SU-DHL-6 (cell line): ENCODE measurements around the gene MTHFR.

Experiments used
- H2AFZ ChIP-seq: fragments of 200-600 bp; sonication (generic); 2 replicates; pipeline ENCODE4 v1.6.1; 2014; ENCODE audit warnings: low read depth, mild to moderate bottlenecking, moderate library complexity, mixed read lengths, antibody characterized with exemption, low read length; ENCODE audit not compliant: severe bottlenecking
- H3F3A ChIP-seq: fragments of 200-600 bp; shearing (Covaris generic); 2 replicates; pipeline ENCODE4 v1.6.0; 2016; ENCODE audit warnings: antibody characterized with exemption, mild to moderate bottlenecking; ENCODE audit not compliant: insufficient read depth
- H3K27ac ChIP-seq: fragments of 200-600 bp; sonication (generic); 2 replicates; pipeline ENCODE4 v1.5.1; 2016; ENCODE audit warnings: low read depth, mild to moderate bottlenecking, low read length, moderate library complexity, mixed read lengths
- H3K27me3 ChIP-seq: fragments of 200-600 bp; sonication (generic), shearing (Covaris generic); 2 replicates; pipeline ENCODE4 v1.6.0; 2014; ENCODE audit warnings: mild to moderate bottlenecking, low read length
- H3K36me3 ChIP-seq: fragments of 200-600 bp; sonication (generic); 2 replicates; pipeline ENCODE4 v1.6.1; 2014; ENCODE audit warnings: mild to moderate bottlenecking, low read length, mixed read lengths
- H3K4me2 ChIP-seq: fragments of 300-600, 200-600 bp; shearing (Covaris generic), sonication (generic); 2 replicates; pipeline ENCODE4 v1.6.0; 2014; ENCODE audit warnings: low read length, low read depth, mild to moderate bottlenecking; ENCODE audit not compliant: poor library complexity, severe bottlenecking
- H3K4me3 ChIP-seq: fragments of 200-600 bp; sonication (generic); 2 replicates; pipeline ENCODE4 v1.5.1; 2014; ENCODE audit warnings: antibody characterized with exemption, low read length, mild to moderate bottlenecking, mixed read lengths; ENCODE audit not compliant: insufficient read depth, poor library complexity, severe bottlenecking
- H3K79me2 ChIP-seq: fragments of 200-600 bp; sonication (generic); 2 replicates; pipeline ENCODE4 v1.6.1; 2014; ENCODE audit warnings: mild to moderate bottlenecking, low read length, moderate library complexity; ENCODE audit not compliant: insufficient read depth
- H3K9ac ChIP-seq: fragments of 200-600 bp; sonication (generic); 2 replicates; pipeline ENCODE4 v1.7.0; 2014; ENCODE audit warnings: mild to moderate bottlenecking, low read length
- H3K9me2 ChIP-seq: fragments of 200-600 bp; sonication (generic); replicated peaks from 2 replicates; pipeline ENCODE4 v1.6.1; 2014; ENCODE audit warnings: low read length; ENCODE audit not compliant: insufficient read depth
- H3K9me3 ChIP-seq: fragments of 200-600 bp; sonication (generic); 2 replicates; pipeline ENCODE4 v1.6.1; 2014; ENCODE audit warnings: low read length, mixed read lengths; ENCODE audit not compliant: insufficient read depth
- H4K20me1 ChIP-seq: fragments of 200-600 bp; sonication (generic); 2 replicates; pipeline ENCODE4 v1.6.1; 2014; ENCODE audit warnings: low read depth, mild to moderate bottlenecking, antibody characterized with exemption, low read length, moderate library complexity, mixed read lengths
- EZH2phosphoT487 ChIP-seq: fragments of 200-600 bp; sonication (generic), shearing (Covaris generic); conservative IDR thresholded peaks from 2 replicates; pipeline ENCODE4 v1.6.1; 2018; ENCODE audit warnings: mild to moderate bottlenecking, antibody characterized with exemption, low read length, moderate library complexity, mixed read lengths
- TF ChIP-seq, protein P1 (sequence below): fragments of 200-600 bp; sonication (generic); IDR thresholded peaks from one replicate; pipeline ENCODE4 v1.5.1; 2017; ENCODE audit warnings: antibody characterized with exemption, mild to moderate bottlenecking, low read length, moderate library complexity; ENCODE audit not compliant: insufficient read depth, poor library complexity, severe bottlenecking

MTHFR gene

DNA sequence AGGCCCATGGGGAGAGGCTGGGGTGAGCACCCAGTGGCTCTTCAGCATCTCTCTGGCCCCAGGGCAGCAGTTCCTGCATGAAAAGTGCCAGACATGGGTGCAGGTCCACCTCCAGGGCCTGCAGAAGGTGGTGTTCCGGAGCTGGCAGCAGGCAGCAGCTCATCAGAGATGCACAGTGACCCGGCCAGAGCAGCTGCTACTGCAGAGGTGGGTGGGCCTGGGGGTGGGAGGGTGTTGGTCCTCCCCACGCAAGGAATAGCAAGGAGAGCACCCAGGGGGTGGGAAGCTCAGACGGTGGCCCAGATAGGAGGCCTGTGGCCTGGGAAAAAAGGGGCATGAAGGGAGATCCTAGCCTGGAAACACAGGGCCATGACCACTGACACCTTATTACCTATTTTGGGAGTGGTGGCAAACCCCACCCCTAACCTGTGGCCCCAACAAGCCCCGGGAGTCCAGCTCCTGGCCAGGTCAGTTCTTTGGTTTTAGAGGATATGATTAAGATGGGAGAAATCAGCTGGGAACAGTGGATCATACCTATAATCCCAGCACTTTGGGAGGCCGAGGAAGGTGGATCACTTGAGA, 23.5 kb downstream of the MTHFR start:
- H3K27ac ChIP-seq, result no peak overlapping the region
- no peak overlapping the region for H3K4me2 ChIP-seq
- H3K79me2 ChIP-seq, result no peaks in the 10 kb centered on the region
- no peaks in the 10 kb centered on the region for H3K9me3 ChIP-seq
- H3K36me3 ChIP-seq, result no peaks in the 10 kb centered on the region
- no peaks in the 10 kb centered on the region for H4K20me1 ChIP-seq
- no peaks in the 10 kb centered on the region for H3K9me2 ChIP-seq
- H3K27me3 ChIP-seq, result no peaks in the 10 kb centered on the region
- TF ChIP-seq EZH2phosphoT487, result no peak
- TF ChIP-seq, protein P1, sequence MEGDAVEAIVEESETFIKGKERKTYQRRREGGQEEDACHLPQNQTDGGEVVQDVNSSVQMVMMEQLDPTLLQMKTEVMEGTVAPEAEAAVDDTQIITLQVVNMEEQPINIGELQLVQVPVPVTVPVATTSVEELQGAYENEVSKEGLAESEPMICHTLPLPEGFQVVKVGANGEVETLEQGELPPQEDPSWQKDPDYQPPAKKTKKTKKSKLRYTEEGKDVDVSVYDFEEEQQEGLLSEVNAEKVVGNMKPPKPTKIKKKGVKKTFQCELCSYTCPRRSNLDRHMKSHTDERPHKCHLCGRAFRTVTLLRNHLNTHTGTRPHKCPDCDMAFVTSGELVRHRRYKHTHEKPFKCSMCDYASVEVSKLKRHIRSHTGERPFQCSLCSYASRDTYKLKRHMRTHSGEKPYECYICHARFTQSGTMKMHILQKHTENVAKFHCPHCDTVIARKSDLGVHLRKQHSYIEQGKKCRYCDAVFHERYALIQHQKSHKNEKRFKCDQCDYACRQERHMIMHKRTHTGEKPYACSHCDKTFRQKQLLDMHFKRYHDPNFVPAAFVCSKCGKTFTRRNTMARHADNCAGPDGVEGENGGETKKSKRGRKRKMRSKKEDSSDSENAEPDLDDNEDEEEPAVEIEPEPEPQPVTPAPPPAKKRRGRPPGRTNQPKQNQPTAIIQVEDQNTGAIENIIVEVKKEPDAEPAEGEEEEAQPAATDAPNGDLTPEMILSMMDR, result no peak
- H2AFZ ChIP-seq, result no peak overlapping the region
- no peaks in the 10 kb centered on the region for H3F3A ChIP-seq
- no peak overlapping the region for H3K4me3 ChIP-seq
- no peak overlapping the region for H3K9ac ChIP-seq

DNA sequence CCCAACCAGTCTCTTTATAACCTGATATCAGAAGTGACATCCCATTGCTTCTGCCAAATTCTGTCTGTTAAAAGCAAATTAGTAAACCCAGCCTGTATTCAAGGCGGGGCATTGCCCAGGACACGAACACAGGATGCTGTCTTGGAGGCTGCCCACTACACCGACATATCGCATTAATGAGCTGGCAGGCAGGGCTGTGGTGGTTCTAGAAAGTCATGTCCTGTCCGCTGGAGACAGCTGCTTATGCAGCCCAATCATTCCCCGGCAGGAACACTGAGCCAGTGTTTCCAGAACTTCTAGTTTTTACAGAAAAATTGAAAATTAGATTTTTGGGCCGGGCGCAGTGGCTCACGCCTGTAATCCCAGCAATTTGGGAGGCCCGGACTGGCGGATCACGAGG, 24.5 kb downstream of the MTHFR start:
- no peak overlapping the region for H3K4me3 ChIP-seq
- H4K20me1 ChIP-seq, result no peaks in the 10 kb centered on the region

DNA sequence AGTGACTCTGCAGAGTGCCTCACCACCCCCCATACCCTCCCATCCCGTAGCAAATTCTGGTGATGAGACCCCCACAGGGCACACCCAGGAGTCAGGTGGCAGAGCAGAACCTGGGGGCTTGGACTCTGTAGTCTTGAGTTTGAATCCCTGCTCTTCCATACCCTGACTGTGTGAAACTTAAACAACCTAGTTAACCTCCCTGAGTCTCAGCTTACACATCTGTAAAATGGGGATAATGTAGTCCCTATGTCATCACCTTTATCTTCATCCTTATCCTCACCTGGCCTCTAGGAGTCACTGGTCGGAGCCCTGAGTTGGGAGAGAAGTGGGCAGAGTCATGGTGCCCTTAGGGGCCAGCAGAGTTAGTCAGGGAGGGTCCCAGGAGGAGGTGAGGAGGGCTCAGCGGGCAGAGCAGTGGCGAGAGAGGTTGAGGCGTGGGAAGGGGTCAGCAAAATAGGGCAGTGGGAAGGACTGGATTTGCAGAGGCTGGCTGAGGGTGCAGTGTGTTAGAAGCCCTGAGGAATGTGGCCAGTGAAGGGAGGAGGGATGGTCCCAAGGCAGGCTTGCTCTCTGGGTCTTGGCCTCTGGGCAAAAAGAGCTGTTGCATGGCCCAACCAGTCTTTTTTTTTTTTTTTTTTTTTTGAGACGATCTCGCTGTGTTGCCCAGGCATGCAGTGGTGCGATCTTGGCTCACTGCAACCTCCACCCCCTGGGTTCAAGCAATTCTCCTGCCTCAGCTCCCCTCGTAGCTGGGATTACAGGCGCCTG, 25.2 kb downstream of the MTHFR start:
- Histone ChIP-seq H3F3A (no peaks in the 10 kb centered on the region), H3K36me3 (no peaks in the 10 kb centered on the region), H3K9me3 (no peaks in the 10 kb centered on the region), H3K79me2 (no peaks in the 10 kb centered on the region), H3K9ac (no peak overlapping the region), H3K27me3 (no peaks in the 10 kb centered on the region), H3K4me2 (no peak overlapping the region), H3K9me2 (no peaks in the 10 kb centered on the region), H3K4me3 (no peak overlapping the region), H2AFZ (no peak overlapping the region), H3K27ac (no peak overlapping the region), H4K20me1 (no peaks in the 10 kb centered on the region)
- TF ChIP-seq, protein P1, result no peak
- TF ChIP-seq EZH2phosphoT487, result no peak

More for the DNA sequence above, 24.5 kb downstream of the MTHFR start:
- Histone ChIP-seq H3K27me3 (no peaks in the 10 kb centered on the region), H3F3A (no peaks in the 10 kb centered on the region), H3K27ac (no peak overlapping the region), H2AFZ (no peak overlapping the region), H3K79me2 (no peaks in the 10 kb centered on the region), H3K9me3 (no peaks in the 10 kb centered on the region), H3K9ac (no peak overlapping the region), H3K36me3 (no peaks in the 10 kb centered on the region), H3K4me2 (no peak overlapping the region), H3K9me2 (no peaks in the 10 kb centered on the region)
- no peak for TF ChIP-seq EZH2phosphoT487
- TF ChIP-seq, protein P1, result no peak
